ENCODE results near the gene ACSS2. TPM values are rescaled to one million over a fixed set of nuclear protein-coding genes. Genes with fewer than 3 reads are reported as not detected.

ACSS2 gene
- total RNA-seq, 1 donor from 2014 or later = 131 TPM

- Histone ChIP-seq H3K27me3 (ENCODE audit: low read depth) (no peaks in the 10 kb centered on the region), H3K4me1 (peaks cover 7% of the 10 kb centered on the region), H3K27ac (no peak overlapping the region), H3K4me3 (no peak overlapping the region), H3K9me3 (no peaks in the 10 kb centered on the region), H3K36me3 (peaks cover 27% of the 10 kb centered on the region)
- ATAC-seq (no peak), DNase-seq (no peak)
- TF ChIP-seq CTCF (IDR thresholded peaks at IDR 0.05) = no peak
- intact Hi-C loops (cut with DNase I) = no loop called here
Observed at GRCh38 chr20:34859826-34860545, 16.4 kb upstream of the ACSS2 start.

GRCh38 chr20:34861386-34862084 lies 14.9 kb upstream of the ACSS2 start:
- Histone ChIP-seq H3K4me1 (peaks cover 7% of the 10 kb centered on the region), H3K36me3 (peaks cover 19% of the 10 kb centered on the region), H3K27me3 (ENCODE audit: low read depth) (no peaks in the 10 kb centered on the region), H3K4me3 (no peak overlapping the region), H3K9me3 (no peaks in the 10 kb centered on the region), H3K27ac (no peak overlapping the region)
- TF ChIP-seq CTCF (IDR thresholded peaks at IDR 0.05) = no peak
- DNase-seq = peak; percentile 78
- intact Hi-C loops (cut with DNase I) = no loop called here
- ATAC-seq = peak; percentile 60 to 72

GRCh38 chr20:34862724-34863123 lies 13.7 kb upstream of the ACSS2 start:
- Histone ChIP-seq H3K9me3 (no peaks in the 10 kb centered on the region), H3K4me1 (peaks cover 7% of the 10 kb centered on the region), H3K4me3 (no peak overlapping the region), H3K27ac (no peak overlapping the region), H3K36me3 (peaks cover 17% of the 10 kb centered on the region), H3K27me3 (ENCODE audit: low read depth) (no peaks in the 10 kb centered on the region)
- ATAC-seq (no peak), DNase-seq (no peak)
- TF ChIP-seq CTCF (IDR thresholded peaks at IDR 0.05) = no peak
- intact Hi-C loops (cut with DNase I) = no loop called here

- Histone ChIP-seq H3K27me3 (ENCODE audit: low read depth) (no peaks in the 10 kb centered on the region), H3K4me3 (no peak overlapping the region), H3K36me3 (peaks cover 13% of the 10 kb centered on the region), H3K27ac (no peak overlapping the region), H3K9me3 (no peaks in the 10 kb centered on the region), H3K4me1 (peaks cover 7% of the 10 kb centered on the region)
- no peak for TF ChIP-seq CTCF (IDR thresholded peaks at IDR 0.05)
- intact Hi-C loops (cut with DNase I) = no loop called here
- DNase-seq = no peak
- ATAC-seq = no peak
Observed at GRCh38 chr20:34863421-34863965, 12.9 kb upstream of the ACSS2 start.

- no peak overlapping the region for H3K27ac ChIP-seq
- peaks cover 9% of the 10 kb centered on the region for H3K36me3 ChIP-seq
- intact Hi-C loops (cut with DNase I) = no loop called here
- no peak overlapping the region for H3K4me3 ChIP-seq
- no peaks in the 10 kb centered on the region for H3K9me3 ChIP-seq
- H3K27me3 ChIP-seq (ENCODE audit: low read depth) = no peaks in the 10 kb centered on the region
- TF ChIP-seq CTCF (IDR thresholded peaks at IDR 0.05) = no peak
- ATAC-seq (no peak), DNase-seq (no peak)
- peaks cover 7% of the 10 kb centered on the region for H3K4me1 ChIP-seq
Observed at GRCh38 chr20:34864216-34864615, 12.2 kb upstream of the ACSS2 start.
